ENCODE results near the gene RNPS1. TPM values are rescaled to one million over a fixed set of nuclear protein-coding genes. Genes with fewer than 3 reads are reported as not detected.
A peak's percentile ranks its signal among the peaks of the same experiment; 100 is the strongest.

Gene RNPS1
- total RNA-seq, 2 donors from 2014 or later = 163 to 241 TPM

- intact Hi-C loops (cut with DNase I) = no loop called here
- Histone ChIP-seq H3K27ac (no peak overlapping the region), H3K36me3 (peaks cover 15 to 39% of the 10 kb centered on the region in 2 donors), H3K27me3 (replicated peaks; ENCODE audit: insufficient read depth) (no peaks in the 10 kb centered on the region), H3K4me3 (no peak overlapping the region), H3K9me3 (no peaks in the 10 kb centered on the region), H3K4me1 (replicated peaks) (peaks cover 5% of the 10 kb centered on the region)
- no peak for DNase-seq (ENCODE audit: low spot score)
- 92% methylated on average over 23 of the region's 23 CpGs for WGBS
- TF ChIP-seq POLR2AphosphoS5 (IDR thresholded peaks at IDR 0.05) (no peak), POLR2A (IDR thresholded peaks at IDR 0.05) (no peak), CTCF (IDR thresholded peaks at IDR 0.05) (no peak)
These were observed 38.2 kb downstream of the RNPS1 start for GRCh38 chr16:2229632-2230250.

- intact Hi-C loops (cut with DNase I) = no loop called here
- 85% methylated on average over 12 of the region's 12 CpGs for WGBS
- no peaks in the 10 kb centered on the region for H3K27me3 ChIP-seq (replicated peaks; ENCODE audit: insufficient read depth)
- H3K4me3 ChIP-seq = no peak overlapping the region
- no peak overlapping the region for H3K27ac ChIP-seq
- no peak for DNase-seq (ENCODE audit: low spot score)
- peaks cover 15 to 33% of the 10 kb centered on the region in 2 donors for H3K36me3 ChIP-seq
- peaks cover 12% of the 10 kb centered on the region for H3K4me1 ChIP-seq (replicated peaks)
- TF ChIP-seq POLR2A (IDR thresholded peaks at IDR 0.05) (no peak), POLR2AphosphoS5 (IDR thresholded peaks at IDR 0.05) (no peak), CTCF (IDR thresholded peaks at IDR 0.05) (no peak)
- H3K9me3 ChIP-seq = no peaks in the 10 kb centered on the region
These were observed 38.8 kb downstream of the RNPS1 start for GRCh38 chr16:2229091-2229490.

GRCh38 chr16:2228161-2228824 is 39.6 kb downstream of the RNPS1 start:
- peaks cover 12% of the 10 kb centered on the region for H3K4me1 ChIP-seq (replicated peaks)

GRCh38 chr16:2226918-2227317 is 41.0 kb downstream of the RNPS1 start:
- intact Hi-C loops (cut with DNase I) = no loop called here

More at GRCh38 chr16:2228161-2228824, 39.6 kb downstream of the RNPS1 start:
- intact Hi-C loops (cut with DNase I) = no loop called here
- Histone ChIP-seq H3K4me3 (no peak overlapping the region), H3K9me3 (no peaks in the 10 kb centered on the region), H3K36me3 (peaks cover 12 to 29% of the 10 kb centered on the region in 2 donors), H3K27me3 (replicated peaks; ENCODE audit: insufficient read depth) (no peaks in the 10 kb centered on the region), H3K27ac (no peak overlapping the region)
- TF ChIP-seq POLR2AphosphoS5 (IDR thresholded peaks at IDR 0.05) (peak; percentile 6), CTCF (IDR thresholded peaks at IDR 0.05) (no peak)
- DNase-seq (ENCODE audit: low spot score) = no peak
- 56% methylated on average over 25 of the region's 25 CpGs for WGBS

More at GRCh38 chr16:2226918-2227317, 41.0 kb downstream of the RNPS1 start:
- H3K36me3 ChIP-seq = peaks cover 8 to 15% of the 10 kb centered on the region in 2 donors
- peaks cover 12% of the 10 kb centered on the region for H3K4me1 ChIP-seq (replicated peaks)
- no peaks in the 10 kb centered on the region for H3K27me3 ChIP-seq (replicated peaks; ENCODE audit: insufficient read depth)
- no peak for DNase-seq (ENCODE audit: low spot score)
- no peak overlapping the region for H3K4me3 ChIP-seq
- TF ChIP-seq CTCF (IDR thresholded peaks at IDR 0.05) (no peak), POLR2AphosphoS5 (IDR thresholded peaks at IDR 0.05) (no peak), POLR2A (IDR thresholded peaks at IDR 0.05) (no peak)
- H3K9me3 ChIP-seq = no peaks in the 10 kb centered on the region
- H3K27ac ChIP-seq = no peak overlapping the region
- 93% methylated on average over 6 of the region's 6 CpGs for WGBS

All from prostate gland (tissue), 2 donors.